ENCODE measurements around the gene RHOT1.

DNA sequence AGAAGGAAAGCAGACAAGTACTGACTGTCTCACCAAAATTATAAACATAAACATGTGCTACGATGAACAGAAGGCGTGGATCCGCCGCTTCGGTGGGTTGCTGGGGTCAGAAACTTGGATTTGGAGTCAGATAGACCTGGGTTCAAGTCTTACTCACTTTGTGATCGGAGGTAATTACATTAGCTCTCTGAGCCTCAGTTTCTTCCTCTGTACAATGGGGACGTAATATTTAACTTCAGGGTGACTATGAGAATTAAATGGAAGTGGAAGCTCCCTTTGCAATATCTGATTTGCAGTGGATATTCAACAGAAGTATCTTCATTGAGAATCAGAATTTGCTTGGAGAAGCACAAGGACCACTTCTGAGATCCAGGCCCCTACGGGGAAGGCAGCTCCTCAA is 129.5 kb downstream of the RHOT1 start:
- no peak for TF ChIP-seq POLR2AphosphoS5 (IDR thresholded peaks at IDR 0.05; ENCODE audit: low read depth, low read length)
- no peak for TF ChIP-seq FOXP2 (optimal IDR thresholded peaks at IDR 0.05; ENCODE audit: borderline replicate concordance, extremely low read depth, extremely low read length, insufficient read depth)
- no peak for TF ChIP-seq TAF1 (IDR thresholded peaks at IDR 0.05; ENCODE audit: borderline replicate concordance, insufficient read depth, low read length)
- TF ChIP-seq, protein P1, sequence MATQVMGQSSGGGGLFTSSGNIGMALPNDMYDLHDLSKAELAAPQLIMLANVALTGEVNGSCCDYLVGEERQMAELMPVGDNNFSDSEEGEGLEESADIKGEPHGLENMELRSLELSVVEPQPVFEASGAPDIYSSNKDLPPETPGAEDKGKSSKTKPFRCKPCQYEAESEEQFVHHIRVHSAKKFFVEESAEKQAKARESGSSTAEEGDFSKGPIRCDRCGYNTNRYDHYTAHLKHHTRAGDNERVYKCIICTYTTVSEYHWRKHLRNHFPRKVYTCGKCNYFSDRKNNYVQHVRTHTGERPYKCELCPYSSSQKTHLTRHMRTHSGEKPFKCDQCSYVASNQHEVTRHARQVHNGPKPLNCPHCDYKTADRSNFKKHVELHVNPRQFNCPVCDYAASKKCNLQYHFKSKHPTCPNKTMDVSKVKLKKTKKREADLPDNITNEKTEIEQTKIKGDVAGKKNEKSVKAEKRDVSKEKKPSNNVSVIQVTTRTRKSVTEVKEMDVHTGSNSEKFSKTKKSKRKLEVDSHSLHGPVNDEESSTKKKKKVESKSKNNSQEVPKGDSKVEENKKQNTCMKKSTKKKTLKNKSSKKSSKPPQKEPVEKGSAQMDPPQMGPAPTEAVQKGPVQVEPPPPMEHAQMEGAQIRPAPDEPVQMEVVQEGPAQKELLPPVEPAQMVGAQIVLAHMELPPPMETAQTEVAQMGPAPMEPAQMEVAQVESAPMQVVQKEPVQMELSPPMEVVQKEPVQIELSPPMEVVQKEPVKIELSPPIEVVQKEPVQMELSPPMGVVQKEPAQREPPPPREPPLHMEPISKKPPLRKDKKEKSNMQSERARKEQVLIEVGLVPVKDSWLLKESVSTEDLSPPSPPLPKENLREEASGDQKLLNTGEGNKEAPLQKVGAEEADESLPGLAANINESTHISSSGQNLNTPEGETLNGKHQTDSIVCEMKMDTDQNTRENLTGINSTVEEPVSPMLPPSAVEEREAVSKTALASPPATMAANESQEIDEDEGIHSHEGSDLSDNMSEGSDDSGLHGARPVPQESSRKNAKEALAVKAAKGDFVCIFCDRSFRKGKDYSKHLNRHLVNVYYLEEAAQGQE (IDR thresholded peaks at IDR 0.05; ENCODE audit: insufficient read depth in 1 of 2, low read depth in 2 of 2, low read length in 2 of 2): no peak

Measured in PFSK-1 (cell line).